Testis (tissue), 3 donors: ENCODE data around the gene C5orf46. TPM values are rescaled to one million over a fixed set of nuclear protein-coding genes. Genes with fewer than 3 reads are reported as not detected.

Source experiments
- DNase-seq: peaks from one replicate; pipeline ENCODE4 v3.0.0-alpha.2; 2019
- H3K27ac ChIP-seq, 2 donors: fragments of 200-600 bp; sonication (generic); one replicate each; pipeline ENCODE4 v1.5.1; 2019
- H3K27me3 ChIP-seq: fragments of 200-600 bp; sonication (generic); one replicate; pipeline ENCODE4 v1.5.1; 2019
- H3K36me3 ChIP-seq: fragments of 200-600 bp; sonication (generic); one replicate; pipeline ENCODE4 v1.5.1; 2017; ENCODE audit warnings: low read depth; ENCODE audit errors: missing control alignments
- H3K4me1 ChIP-seq: fragments of 200-600 bp; sonication (generic); one replicate; pipeline ENCODE4 v1.5.1; 2019
- H3K4me3 ChIP-seq, 2 donors: fragments of 200-600 bp; sonication (generic); one replicate each; pipeline ENCODE4 v1.5.1; 2017 to 2019
- H3K9me3 ChIP-seq: fragments of 200-600 bp; sonication (generic); one replicate; pipeline ENCODE4 v1.5.1; 2017
- CTCF ChIP-seq, 3 experiments: fragments of 450-650 bp in 2 of 3; fragments of 200-600 bp in 1 of 3; sonication (generic) in 1 of 3; IDR thresholded peaks; one replicate each; pipeline ENCODE4 v1.5.1; 2016 to 2019; ENCODE audit warnings: antibody characterized with exemption in 3 of 3, mild to moderate bottlenecking in 2 of 3, moderate library complexity in 1 of 3
- POLR2A ChIP-seq: fragments of 450-650 bp; IDR thresholded peaks from one replicate; pipeline ENCODE4 v1.6.1; 2017; ENCODE audit warnings: antibody characterized with exemption, mild to moderate bottlenecking, moderate library complexity
- WGBS, 2 donors: methylation state at CpG; one replicate each; pipeline ENCODE4 v1.1.5; 2018; 5-methylcytosine and 5-hydroxymethylcytosine counted together
- intact Hi-C: fragments of 100-400 bp; cut with DNase I; formaldehyde crosslinking; loops from one replicate; pipeline ENCODE4 v1.15.1; 2023; ENCODE audit warnings: low total_unique reads
- polyA plus RNA-seq: library from polyadenylated mRNA; stranded (reverse); fragments of 350-450 nt; fragmentation: Illumina TruSeq; extraction: RNeasy Lipid Tissue Mini Kit (QIAGEN cat#74804); gene quantifications from one replicate; pipeline ENCODE4 v1.2.3, GENCODE V29; 2014; ENCODE audit warnings: low read depth, low replicate concordance; ENCODE audit not compliant: insufficient read depth
- total RNA-seq, 2 donors: library from RNA; depleted of rRNA; stranded (reverse); fragments of >200 nt; gene quantifications; one replicate each; pipeline ENCODE4 v1.2.3, GENCODE V29; 2016

Gene C5orf46
- total and polyA plus RNA-seq, 3 donors from 2014 or later: 5.1 to 25.8 (median 6.1) TPM

GRCh38 chr5:147898875-147899401, 7.4 kb downstream of the C5orf46 start:
- Histone ChIP-seq H3K27ac (no peak overlapping the region), H3K27me3 (no peaks in the 10 kb centered on the region), H3K4me3 (no peak overlapping the region), H3K36me3 (no peaks in the 10 kb centered on the region), H3K9me3 (no peaks in the 10 kb centered on the region), H3K4me1 (no peaks in the 10 kb centered on the region)
- DNase-seq: no peak
- 76 to 84% methylated on average over 3 of the region's 3 CpGs for WGBS, 2 donors
- TF ChIP-seq CTCF (IDR thresholded peaks at IDR 0.05) (no peak), POLR2A (no peak)
- intact Hi-C loops: no loop called here

GRCh38 chr5:147895864-147896263, 10.5 kb downstream of the C5orf46 start:
- DNase-seq: no peak
- Histone ChIP-seq H3K4me1 (no peaks in the 10 kb centered on the region), H3K4me3 (no peak overlapping the region), H3K9me3 (no peaks in the 10 kb centered on the region), H3K27ac (no peak overlapping the region), H3K27me3 (no peaks in the 10 kb centered on the region), H3K36me3 (no peaks in the 10 kb centered on the region)
- intact Hi-C loops: no loop called here
- TF ChIP-seq POLR2A: no peak
- no peak for TF ChIP-seq CTCF (IDR thresholded peaks at IDR 0.05)
- WGBS, 2 donors: 88 to 89% methylated on average over 1 of the region's 1 CpG

- 32 to 56% methylated on average over 2 of the region's 2 CpGs for WGBS, 2 donors
Measured at GRCh38 chr5:147893820-147894219, 12.5 kb downstream of the C5orf46 start.

GRCh38 chr5:147892696-147893296, 13.5 kb downstream of the C5orf46 start:
- TF ChIP-seq POLR2A (no peak), CTCF (IDR thresholded peaks at IDR 0.05) (no peak)
- intact Hi-C loops: no loop called here
- no peak overlapping the region for H3K4me3 ChIP-seq
- no peak overlapping the region for H3K27ac ChIP-seq
- H3K4me1 ChIP-seq: no peaks in the 10 kb centered on the region
- H3K9me3 ChIP-seq: no peaks in the 10 kb centered on the region
- whole genome bisulfite sequencing, 2 donors: 53 to 63% methylated on average over 3 of the region's 3 CpGs
- no peak for DNase-seq
- no peaks in the 10 kb centered on the region for H3K27me3 ChIP-seq
- H3K36me3 ChIP-seq: no peaks in the 10 kb centered on the region

More at GRCh38 chr5:147893820-147894219, 12.5 kb downstream of the C5orf46 start:
- Histone ChIP-seq H3K4me1 (no peaks in the 10 kb centered on the region), H3K27me3 (no peaks in the 10 kb centered on the region), H3K36me3 (no peaks in the 10 kb centered on the region), H3K9me3 (no peaks in the 10 kb centered on the region), H3K4me3 (no peak overlapping the region), H3K27ac (no peak overlapping the region)
- TF ChIP-seq CTCF (IDR thresholded peaks at IDR 0.05): no peak
- no peak for TF ChIP-seq POLR2A
- no peak for DNase-seq
- intact Hi-C loops: no loop called here

- Histone ChIP-seq H3K36me3 (no peaks in the 10 kb centered on the region), H3K4me3 (no peak overlapping the region), H3K27ac (no peak overlapping the region), H3K9me3 (no peaks in the 10 kb centered on the region), H3K4me1 (no peaks in the 10 kb centered on the region), H3K27me3 (no peaks in the 10 kb centered on the region)
- intact Hi-C loops: no loop called here
- WGBS, 2 donors: 81 to 92% methylated on average over 2 of the region's 2 CpGs
- DNase-seq: no peak
- TF ChIP-seq CTCF (IDR thresholded peaks at IDR 0.05) (no peak), POLR2A (no peak)
Measured at GRCh38 chr5:147887930-147888329, 18.4 kb downstream of the C5orf46 start.
